ENCODE results near the gene DOK5.
"Not testable (repeated sequence)": the region's sequence is repeated elsewhere in the genome, so short reads cannot be mapped to it uniquely, and the experiment has no call there.

The DOK5 gene

DNA sequence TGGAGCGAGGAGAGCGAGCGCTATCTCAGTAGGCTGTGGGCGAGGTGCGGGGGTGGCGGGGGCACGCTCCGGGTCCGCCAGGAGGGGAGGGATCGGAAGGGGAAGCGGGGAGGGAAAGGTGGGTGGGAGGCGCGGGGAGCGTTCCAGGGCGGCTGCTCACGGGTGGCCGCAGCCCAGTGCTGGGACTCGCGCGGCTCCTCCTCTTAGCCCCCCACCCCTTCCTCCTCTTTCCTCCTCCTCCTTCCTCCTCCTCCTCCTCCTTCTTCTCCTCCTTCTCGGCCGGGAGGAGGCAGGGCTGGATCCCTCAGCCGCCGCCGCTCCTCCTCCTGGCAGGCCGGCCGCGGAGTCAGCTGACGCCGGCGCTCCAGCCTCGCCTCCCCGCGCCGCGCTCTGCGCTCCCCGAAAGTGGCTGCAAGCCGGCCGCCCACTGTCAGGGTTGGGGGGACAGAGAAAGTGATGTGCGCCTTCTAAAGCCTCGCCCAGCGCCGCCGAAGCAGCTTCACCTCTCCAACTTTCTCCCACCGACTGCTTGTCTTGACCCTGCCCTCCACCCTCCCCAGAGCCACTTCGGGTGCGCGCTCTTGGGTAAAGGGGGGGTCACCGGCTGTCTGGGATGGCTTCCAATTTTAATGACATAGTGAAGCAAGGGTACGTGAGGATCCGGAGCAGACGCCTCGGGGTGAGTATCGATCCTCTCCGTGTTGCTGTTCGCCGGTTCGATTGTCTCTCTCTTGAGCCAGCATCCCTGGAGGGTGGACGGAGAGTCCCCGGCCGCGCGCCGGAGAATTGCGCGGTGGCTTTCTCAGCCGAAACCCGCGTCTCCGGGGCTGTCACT is at the start of gene DOK5:
TSS of gene DOK5 (plus strand) at position 260 of the 835 bp plus-strand sequence. CDS start at position 614, 354 bp downstream.
- Histone ChIP-seq H3K27ac (no peak within 1 kb of the TSS), H3K9me3 (replicated peaks in 1 of 11) (peaks cover 7 to 30% (median 13%) of the 10 kb centered on the region in 11 experiments; a peak in 20 of 22 replicates), H3K27me3 (no peaks in the 10 kb centered on the region), H3K4me1 (no peaks in the 10 kb centered on the region), H3K9ac (no peak within 1 kb of the TSS), H3K4me2 (no peak within 1 kb of the TSS), H4K20me1 (no peaks in the 10 kb centered on the region), H3K4me3 (no peak within 1 kb of the TSS), H3K36me3 (no peaks in the 10 kb centered on the region)
- no peak for TF ChIP-seq Cebpa-rat (IDR thresholded peaks at IDR 0.05)

DNA sequence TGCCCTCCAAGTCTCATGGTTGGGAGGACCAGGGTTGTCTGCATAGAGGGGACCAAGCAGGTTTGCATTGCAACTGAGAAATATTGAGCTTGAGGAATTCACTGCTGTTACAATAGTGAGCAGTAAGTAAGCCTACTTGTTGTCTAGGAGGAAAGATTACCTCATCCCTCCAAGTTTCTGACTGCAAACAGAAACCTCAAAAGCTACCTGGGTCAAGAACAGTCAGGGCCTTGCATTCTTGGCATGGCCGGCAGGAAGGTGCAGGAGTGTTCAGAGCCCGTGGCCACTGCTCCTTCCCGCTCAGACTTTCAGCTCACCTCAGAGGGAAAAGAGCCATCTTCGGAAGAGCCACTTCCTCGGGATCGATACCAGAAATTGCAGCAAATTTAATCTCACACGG is 46.0 kb upstream of the DOK5 start:
- TF ChIP-seq Cebpa-rat (IDR thresholded peaks at IDR 0.05) = no peak
- Histone ChIP-seq H3K36me3 (no peaks in the 10 kb centered on the region), H3K9ac (no peak overlapping the region), H3K4me1 (no peaks in the 10 kb centered on the region), H4K20me1 (no peaks in the 10 kb centered on the region), H3K27ac (no peak overlapping the region), H3K4me2 (no peak overlapping the region), H3K4me3 (no peak overlapping the region), H3K9me3 (replicated peaks in 1 of 11) (peaks cover 8 to 16% (median 11%) of the 10 kb centered on the region in 11 experiments), H3K27me3 (no peaks in the 10 kb centered on the region)

DNA sequence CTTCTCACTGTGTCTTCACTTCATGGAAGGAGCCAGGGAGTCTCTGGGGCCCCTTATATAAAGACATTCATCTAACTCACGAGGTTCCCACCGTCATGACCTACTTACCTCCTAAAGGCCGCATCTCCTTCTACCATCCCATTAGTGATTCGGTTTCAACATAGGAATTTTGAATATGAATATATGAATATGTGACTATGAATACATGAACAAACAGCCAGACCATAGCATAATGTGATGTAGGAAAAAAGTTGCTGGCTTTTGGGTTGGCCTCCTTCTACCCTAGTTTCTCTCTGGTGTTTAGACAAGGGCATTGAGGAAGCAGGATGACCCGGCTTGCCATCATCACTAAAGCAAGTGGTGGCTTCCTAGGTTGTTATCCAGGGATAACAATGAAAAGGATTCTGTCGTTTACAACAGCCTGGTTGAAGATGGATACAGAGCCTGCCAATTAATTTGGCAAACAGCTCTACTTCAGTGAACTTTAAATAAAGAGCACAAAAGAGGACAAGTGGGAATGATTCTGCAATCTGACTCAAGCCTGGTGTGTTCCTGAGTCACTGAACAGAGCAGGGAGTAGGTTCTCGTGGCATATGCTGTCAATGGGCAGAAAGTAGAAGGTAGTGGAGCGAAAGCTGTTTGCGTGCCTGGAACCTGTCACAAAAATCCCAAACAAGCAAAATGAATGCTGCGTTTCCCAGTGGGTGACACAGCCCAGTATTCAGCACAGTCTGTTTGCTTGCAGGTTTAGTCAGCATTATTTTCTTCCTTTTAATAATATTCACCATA is 44.0 kb upstream of the DOK5 start:
- TF ChIP-seq Cebpa-rat (IDR thresholded peaks at IDR 0.05) = no peak
- Histone ChIP-seq H3K27me3 (no peaks in the 10 kb centered on the region), H3K27ac (no peak overlapping the region), H3K4me1 (no peaks in the 10 kb centered on the region), H4K20me1 (no peaks in the 10 kb centered on the region), H3K9ac (no peak overlapping the region), H3K4me3 (no peak overlapping the region), H3K9me3 (replicated peaks in 1 of 11) (no peaks in the 10 kb centered on the region), H3K4me2 (no peak overlapping the region), H3K36me3 (no peaks in the 10 kb centered on the region)

DNA sequence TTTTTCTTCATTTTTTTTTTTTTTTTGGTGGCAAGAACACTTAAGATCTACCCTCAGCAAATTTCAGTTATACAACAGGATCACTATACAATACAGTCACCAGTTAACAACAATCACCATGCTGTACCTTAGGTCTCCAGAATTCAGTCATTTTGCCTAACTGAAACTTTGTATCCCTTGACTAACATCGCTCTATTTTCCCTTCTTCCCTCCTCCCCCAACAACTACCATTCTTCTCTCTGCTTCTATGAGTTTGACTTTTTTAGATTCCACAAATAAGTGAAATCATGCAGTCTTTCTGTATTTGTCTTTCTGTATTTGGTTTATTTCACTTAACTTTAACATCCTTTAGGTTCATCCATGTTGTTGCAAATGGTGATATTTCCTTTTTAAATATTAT is 42.4 kb upstream of the DOK5 start:
- no peak for TF ChIP-seq Cebpa-rat (IDR thresholded peaks at IDR 0.05)
- Histone ChIP-seq H3K9me3 (replicated peaks in 1 of 11) (no peaks in the 10 kb centered on the region), H3K27me3 (no peaks in the 10 kb centered on the region), H3K4me1 (no peaks in the 10 kb centered on the region), H3K27ac (no peak overlapping the region), H3K36me3 (no peaks in the 10 kb centered on the region), H3K4me2 (no peak overlapping the region), H3K4me3 (no peak overlapping the region), H4K20me1 (no peaks in the 10 kb centered on the region), H3K9ac (no peak overlapping the region)

DNA sequence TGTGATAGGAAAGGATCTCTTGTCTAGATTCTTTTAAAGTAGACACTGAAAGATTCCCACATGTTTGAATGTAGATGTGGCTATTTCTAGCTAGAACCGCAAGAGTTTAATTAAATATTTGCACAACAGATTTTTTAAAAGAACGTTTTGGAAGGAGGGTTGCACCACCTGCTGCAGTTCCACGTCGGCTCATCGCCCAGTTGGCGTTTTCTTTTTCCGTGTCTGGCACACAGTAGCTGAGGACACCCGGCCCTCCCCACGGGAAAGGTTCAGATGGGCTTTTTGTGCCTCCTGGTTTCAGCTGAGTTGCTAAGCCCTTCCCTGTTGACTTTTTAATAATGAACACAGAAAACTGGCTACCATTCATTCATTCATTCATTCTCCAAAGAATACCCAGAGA is 41.8 kb upstream of the DOK5 start:
- Histone ChIP-seq H4K20me1 (no peaks in the 10 kb centered on the region), H3K4me1 (no peaks in the 10 kb centered on the region), H3K27ac (no peak overlapping the region), H3K4me3 (no peak overlapping the region), H3K9me3 (replicated peaks in 1 of 11) (no peaks in the 10 kb centered on the region), H3K9ac (no peak overlapping the region), H3K36me3 (no peaks in the 10 kb centered on the region), H3K4me2 (no peak overlapping the region), H3K27me3 (no peaks in the 10 kb centered on the region)
- no peak for TF ChIP-seq Cebpa-rat (IDR thresholded peaks at IDR 0.05)

DNA sequence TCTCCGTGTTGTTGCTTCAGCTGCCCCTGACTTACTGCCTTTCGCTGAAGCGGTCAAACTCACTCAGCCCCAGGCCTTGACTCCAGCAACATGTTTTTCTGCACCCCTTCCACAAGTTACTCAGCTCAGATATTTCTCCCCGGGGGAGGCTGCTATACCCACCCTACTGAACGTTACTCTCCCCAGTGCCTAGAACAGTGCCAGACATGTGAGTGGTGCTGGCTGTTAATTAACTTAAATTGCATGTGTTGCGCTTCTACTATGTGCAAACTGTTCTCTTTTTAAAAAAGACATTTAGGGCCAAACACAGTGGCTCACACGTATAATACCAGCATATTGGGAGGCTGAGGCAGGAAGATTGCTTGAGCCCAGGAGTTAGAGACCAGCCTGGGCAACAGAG is 41.2 kb upstream of the DOK5 start:
- H4K20me1 ChIP-seq = no peaks in the 10 kb centered on the region
- H3K4me3 ChIP-seq = no peak overlapping the region
- H3K9ac ChIP-seq = no peak overlapping the region
- no peaks in the 10 kb centered on the region for H3K9me3 ChIP-seq (replicated peaks in 1 of 11)
- H3K4me2 ChIP-seq = no peak overlapping the region
- H3K4me1 ChIP-seq = no peaks in the 10 kb centered on the region
- H3K27ac ChIP-seq = no peak overlapping the region
- no peaks in the 10 kb centered on the region for H3K36me3 ChIP-seq
- H3K27me3 ChIP-seq = no peaks in the 10 kb centered on the region
- no peak for TF ChIP-seq Cebpa-rat (IDR thresholded peaks at IDR 0.05)

DNA sequence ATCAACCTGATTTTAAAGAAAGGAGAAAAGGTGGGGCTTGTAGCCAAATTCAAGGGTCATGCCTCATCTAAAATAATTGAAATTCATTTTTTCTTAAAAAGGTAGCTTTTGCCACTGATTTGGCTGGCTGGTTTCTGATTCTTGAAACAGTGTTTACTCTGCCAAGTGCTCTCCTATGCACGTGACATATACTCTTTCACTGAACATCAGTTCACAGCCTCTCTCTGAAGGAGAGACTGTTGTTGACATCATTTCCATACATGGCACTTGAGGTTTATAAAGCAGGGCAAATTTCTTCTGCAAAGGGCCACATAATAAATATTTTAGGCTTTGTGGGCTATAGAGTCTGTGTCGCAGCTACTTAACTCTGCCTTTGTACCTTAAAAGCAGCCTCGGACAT is 40.4 kb upstream of the DOK5 start:
- Histone ChIP-seq H3K4me1 (no peaks in the 10 kb centered on the region), H4K20me1 (no peaks in the 10 kb centered on the region), H3K9me3 (replicated peaks in 1 of 11) (no peaks in the 10 kb centered on the region), H3K27ac (no peak overlapping the region), H3K4me3 (no peak overlapping the region), H3K4me2 (no peak overlapping the region), H3K9ac (no peak overlapping the region), H3K27me3 (no peaks in the 10 kb centered on the region), H3K36me3 (no peaks in the 10 kb centered on the region)
- no peak for TF ChIP-seq Cebpa-rat (IDR thresholded peaks at IDR 0.05)

DNA sequence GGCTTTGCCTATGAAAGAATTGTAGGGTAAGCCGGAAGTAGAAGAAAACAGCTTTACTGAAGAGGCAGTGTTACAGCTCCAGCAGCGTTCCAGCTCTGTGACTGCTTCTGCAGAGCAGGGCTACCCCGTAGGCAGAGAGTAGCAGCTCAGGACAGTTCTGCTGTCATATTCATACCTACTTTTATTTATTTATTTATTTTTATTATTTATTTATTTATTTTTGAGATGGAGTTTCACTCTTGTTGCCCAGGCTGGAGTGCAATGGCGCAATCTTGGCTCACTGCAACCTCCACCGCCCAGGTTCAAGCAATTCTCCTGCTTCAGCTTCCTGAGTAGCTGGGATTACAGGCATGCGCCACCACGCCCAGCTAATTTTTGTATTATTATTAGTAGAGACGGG is 39.0 kb upstream of the DOK5 start:
- not testable (repeated sequence) for H3K27me3 ChIP-seq; H3K4me1 ChIP-seq; H3K9me3 ChIP-seq (replicated peaks in 1 of 11); H3K4me2 ChIP-seq; H3K4me3 ChIP-seq; H3K36me3 ChIP-seq; H3K27ac ChIP-seq; H3K9ac ChIP-seq; H4K20me1 ChIP-seq

DNA sequence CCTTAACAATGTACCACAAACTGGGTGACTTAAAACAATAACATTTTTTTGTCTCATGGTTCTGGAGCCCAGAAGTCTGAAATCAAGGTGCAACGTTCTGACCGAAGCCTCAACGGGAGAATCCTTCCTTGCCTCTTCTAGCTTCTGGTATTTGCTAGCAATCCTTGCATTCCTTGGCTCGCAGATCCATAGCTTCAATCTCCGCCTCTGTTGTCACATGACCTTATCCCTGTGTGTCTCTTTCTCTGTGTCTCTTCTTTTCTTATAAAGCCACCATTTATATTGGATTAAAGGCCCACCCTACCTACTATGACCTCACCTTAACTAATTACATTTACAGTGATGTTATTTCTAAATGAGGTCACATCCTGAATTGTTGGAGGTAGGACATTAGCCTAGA is 37.2 kb upstream of the DOK5 start:
- no peak for TF ChIP-seq Cebpa-rat (IDR thresholded peaks at IDR 0.05)
- Histone ChIP-seq H3K27me3 (no peaks in the 10 kb centered on the region), H3K4me1 (no peaks in the 10 kb centered on the region), H3K27ac (no peak overlapping the region), H4K20me1 (no peaks in the 10 kb centered on the region), H3K9me3 (replicated peaks in 1 of 11) (peaks cover 0 to 11% (median 6%) of the 10 kb centered on the region in 11 experiments; a peak in 10 of 22 replicates), H3K4me3 (no peak overlapping the region), H3K36me3 (no peaks in the 10 kb centered on the region), H3K4me2 (no peak overlapping the region), H3K9ac (no peak overlapping the region)

DNA sequence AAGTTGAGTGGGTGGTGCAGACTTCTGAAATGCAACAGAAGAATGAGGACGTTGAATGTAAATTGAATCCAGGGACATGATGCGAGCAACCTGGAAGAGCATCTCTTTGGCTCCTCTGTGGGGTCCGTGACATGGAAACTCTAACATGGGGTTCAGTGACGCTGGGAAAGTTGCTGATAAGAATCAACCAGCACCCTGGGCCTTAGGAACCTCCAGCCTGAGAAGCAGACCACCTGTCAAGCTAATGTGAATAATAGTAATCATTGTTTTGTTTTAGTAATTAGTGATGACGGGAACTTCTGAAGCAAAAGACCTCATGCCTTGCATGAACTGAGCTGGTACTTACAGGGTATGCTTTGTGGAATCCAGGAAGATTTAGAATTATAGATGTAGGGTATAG is 25.2 kb upstream of the DOK5 start:
- no peaks in the 10 kb centered on the region for H4K20me1 ChIP-seq
- peaks cover 0 to 14% (median 0%) of the 10 kb centered on the region in 10 experiments; a peak in 2 of 20 replicates for H3K4me1 ChIP-seq
- no peaks in the 10 kb centered on the region for H3K36me3 ChIP-seq
- no peak overlapping the region for H3K9ac ChIP-seq
- no peak for TF ChIP-seq Cebpa-rat (IDR thresholded peaks at IDR 0.05)
- no peak overlapping the region for H3K4me2 ChIP-seq
- H3K27me3 ChIP-seq = no peaks in the 10 kb centered on the region
- H3K4me3 ChIP-seq = no peak overlapping the region
- H3K9me3 ChIP-seq (replicated peaks in 1 of 11) = peaks cover 0 to 9% (median 0%) of the 10 kb centered on the region in 11 experiments; a peak in 2 of 22 replicates
- no peak overlapping the region for H3K27ac ChIP-seq

All from BLaER1 treated with 17β-estradiol and CSF1 and Interleukin-3, amounts not matched to agents 10 nM and 100 nM (cell line).